Vagina (tissue), 2 donors: ENCODE data around the gene PRRT2.

Experiments
- POLR2A ChIP-seq, 2 donors: fragments of 450-650 bp; IDR thresholded peaks; one replicate each; pipeline ENCODE4 v1.6.1; 2017; ENCODE audit warnings: antibody characterized with exemption in 2 of 2, mild to moderate bottlenecking in 2 of 2, moderate library complexity in 2 of 2
- TF ChIP-seq, protein P1 (sequence below), 3 experiments: fragments of 450-650 bp in 2 of 3; fragments of 200-600 bp in 1 of 3; sonication (generic) in 1 of 3; IDR thresholded peaks; one replicate each; pipeline ENCODE4 v1.5.1; 2017 to 2019; ENCODE audit warnings: antibody characterized with exemption in 3 of 3, mild to moderate bottlenecking in 2 of 3, moderate library complexity in 2 of 3

DNA sequence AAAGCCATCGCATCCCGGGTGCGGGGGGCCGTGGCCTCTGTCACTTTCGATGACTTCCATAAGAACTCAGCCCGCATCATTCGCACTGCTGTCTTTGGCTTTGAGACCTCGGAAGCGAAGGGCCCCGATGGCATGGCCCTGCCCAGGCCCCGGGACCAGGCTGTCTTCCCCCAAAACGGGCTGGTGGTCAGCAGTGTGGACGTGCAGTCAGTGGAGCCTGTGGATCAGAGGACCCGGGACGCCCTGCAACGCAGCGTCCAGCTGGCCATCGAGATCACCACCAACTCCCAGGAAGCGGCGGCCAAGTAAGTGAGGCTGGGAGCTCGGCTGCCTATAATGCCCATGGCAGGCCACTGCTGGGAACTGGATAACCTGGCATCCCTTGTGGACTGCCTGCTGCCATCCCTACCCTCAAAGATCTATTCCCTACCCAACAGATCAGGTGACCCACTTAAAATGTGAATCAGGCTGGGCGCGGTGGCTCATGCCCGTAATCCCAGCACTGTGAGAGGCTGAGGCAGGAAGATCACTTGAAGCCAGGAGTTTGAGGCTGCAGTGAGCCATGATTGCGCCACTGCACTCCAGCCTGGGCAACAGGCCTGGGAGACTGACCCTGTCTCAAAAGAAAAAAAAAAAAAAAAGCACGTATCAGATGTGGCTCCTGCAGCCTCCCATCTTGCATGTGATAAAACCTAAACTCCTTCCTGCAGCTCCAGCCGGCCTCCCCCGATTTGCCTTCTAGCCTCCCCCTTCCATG is 32.8 kb downstream of the PRRT2 start:
- no peak for TF ChIP-seq POLR2A (IDR thresholded peaks at IDR 0.05)
- TF ChIP-seq, protein P1, sequence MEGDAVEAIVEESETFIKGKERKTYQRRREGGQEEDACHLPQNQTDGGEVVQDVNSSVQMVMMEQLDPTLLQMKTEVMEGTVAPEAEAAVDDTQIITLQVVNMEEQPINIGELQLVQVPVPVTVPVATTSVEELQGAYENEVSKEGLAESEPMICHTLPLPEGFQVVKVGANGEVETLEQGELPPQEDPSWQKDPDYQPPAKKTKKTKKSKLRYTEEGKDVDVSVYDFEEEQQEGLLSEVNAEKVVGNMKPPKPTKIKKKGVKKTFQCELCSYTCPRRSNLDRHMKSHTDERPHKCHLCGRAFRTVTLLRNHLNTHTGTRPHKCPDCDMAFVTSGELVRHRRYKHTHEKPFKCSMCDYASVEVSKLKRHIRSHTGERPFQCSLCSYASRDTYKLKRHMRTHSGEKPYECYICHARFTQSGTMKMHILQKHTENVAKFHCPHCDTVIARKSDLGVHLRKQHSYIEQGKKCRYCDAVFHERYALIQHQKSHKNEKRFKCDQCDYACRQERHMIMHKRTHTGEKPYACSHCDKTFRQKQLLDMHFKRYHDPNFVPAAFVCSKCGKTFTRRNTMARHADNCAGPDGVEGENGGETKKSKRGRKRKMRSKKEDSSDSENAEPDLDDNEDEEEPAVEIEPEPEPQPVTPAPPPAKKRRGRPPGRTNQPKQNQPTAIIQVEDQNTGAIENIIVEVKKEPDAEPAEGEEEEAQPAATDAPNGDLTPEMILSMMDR (IDR thresholded peaks at IDR 0.05): no peak
